NCI-H1417 treated with DMSO at 0.1 percent for 48 hours (cell line): ENCODE measurements around the gene SP6.

Experiments used
- DNase-seq: peaks from one replicate; lab custom pipeline; 2025; lab: John Stamatoyannopoulos, UW

The SP6 gene

GRCh38 chr17:47879776-47880454 is 29.0 kb upstream of the SP6 start:
- DNase-seq = no peak

- DNase-seq = no peak
These were observed 28.1 kb upstream of the SP6 start for GRCh38 chr17:47879028-47879585.

- no peak for DNase-seq
These were observed 27.5 kb upstream of the SP6 start for GRCh38 chr17:47878203-47879027.

- no peak for DNase-seq
These were observed 26.5 kb upstream of the SP6 start for GRCh38 chr17:47877368-47878034.

GRCh38 chr17:47875011-47875985 is 24.3 kb upstream of the SP6 start:
- no peak for DNase-seq

- no peak for DNase-seq
These were observed 22.5 kb upstream of the SP6 start for GRCh38 chr17:47873200-47874090.

GRCh38 chr17:47872651-47873161 is 21.7 kb upstream of the SP6 start:
- DNase-seq = no peak

- DNase-seq = no peak
These were observed 21.2 kb upstream of the SP6 start for GRCh38 chr17:47872019-47872650.

- DNase-seq = no peak
These were observed 20.1 kb upstream of the SP6 start for GRCh38 chr17:47871048-47871447.

- no peak for DNase-seq
These were observed 19.1 kb upstream of the SP6 start for GRCh38 chr17:47870056-47870455.

- DNase-seq = no peak
These were observed 18.2 kb upstream of the SP6 start for GRCh38 chr17:47869114-47869513.

GRCh38 chr17:47867813-47868533 is 17.0 kb upstream of the SP6 start:
- DNase-seq = no peak

- no peak for DNase-seq
These were observed 16.0 kb upstream of the SP6 start for GRCh38 chr17:47866941-47867340.

GRCh38 chr17:47864791-47865216 is 13.8 kb upstream of the SP6 start:
- DNase-seq = no peak

GRCh38 chr17:47862621-47863440 is 11.9 kb upstream of the SP6 start:
- no peak for DNase-seq

GRCh38 chr17:47860386-47860785 is 9.4 kb upstream of the SP6 start:
- DNase-seq = no peak

- no peak for DNase-seq
These were observed 6.8 kb upstream of the SP6 start for GRCh38 chr17:47857551-47858455.
